Putamen (tissue), 1 donor: ENCODE data around the gene CORIN.
"Not testable (repeated sequence)": the region's sequence is repeated elsewhere in the genome, so short reads cannot be mapped to it uniquely, and the experiment has no call there.

Experiments
- DNase-seq: peaks from one replicate; pipeline ENCODE4 v3.0.0-alpha.2; 2016; ENCODE audit warnings: low spot score

CORIN gene

DNA sequence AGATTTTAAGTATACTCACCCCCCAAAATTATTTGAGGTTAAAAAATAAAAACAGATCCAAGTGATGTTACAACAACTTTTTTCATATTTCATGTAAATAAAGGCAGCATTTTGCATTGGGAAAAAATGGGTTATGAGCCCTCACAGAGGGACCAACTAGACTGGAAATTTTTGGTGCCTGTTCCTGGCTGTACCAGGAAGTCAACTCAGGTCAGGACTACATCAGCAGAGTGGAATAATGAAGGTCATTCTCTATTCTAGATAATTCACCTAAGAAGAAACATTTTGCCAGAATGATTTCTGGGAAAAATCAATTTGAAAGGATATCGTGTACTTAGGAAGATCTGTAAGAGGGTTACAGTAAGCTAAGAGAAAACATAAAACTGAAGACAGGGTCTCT, 66.8 kb downstream of the CORIN start:
- no peak for DNase-seq

DNA sequence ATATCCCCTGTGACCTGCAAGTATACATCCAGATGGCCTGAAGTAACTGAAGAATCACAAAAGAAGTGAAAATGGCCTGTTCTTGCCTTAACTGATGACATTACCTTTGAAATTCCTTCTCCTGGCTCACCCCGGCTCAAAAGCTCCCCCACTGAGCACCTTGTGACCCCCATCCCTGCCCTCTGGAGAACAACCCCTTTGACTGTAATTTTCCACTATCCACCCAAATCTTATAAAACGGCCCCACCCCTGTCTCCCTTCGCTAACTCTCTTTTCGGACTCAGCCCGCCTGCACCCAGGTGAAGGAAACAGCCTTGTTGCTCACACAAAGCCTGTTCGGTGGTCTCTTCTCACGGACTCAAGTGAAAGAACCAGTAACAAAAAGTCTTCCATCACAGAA, 69.9 kb downstream of the CORIN start:
- DNase-seq, result not testable (repeated sequence)

DNA sequence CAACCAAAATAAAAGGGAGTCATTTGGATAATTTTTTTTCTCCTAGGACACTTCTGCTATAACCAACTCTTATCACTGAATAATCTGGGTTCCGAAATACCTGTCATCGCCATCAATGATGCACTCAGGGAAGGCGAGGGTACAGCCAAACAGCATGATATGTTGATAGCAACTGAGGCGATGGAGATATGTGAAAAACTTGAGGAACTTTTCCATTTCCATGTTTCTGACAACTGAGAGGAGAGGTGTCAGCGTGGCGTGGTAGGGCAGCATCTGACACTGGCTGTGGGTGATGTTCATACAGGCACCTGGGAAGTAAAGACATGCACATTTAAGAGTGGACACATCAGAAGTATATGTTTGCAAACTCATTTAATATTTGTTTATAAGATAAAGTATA, 74.6 kb downstream of the CORIN start:
- DNase-seq, result no peak

DNA sequence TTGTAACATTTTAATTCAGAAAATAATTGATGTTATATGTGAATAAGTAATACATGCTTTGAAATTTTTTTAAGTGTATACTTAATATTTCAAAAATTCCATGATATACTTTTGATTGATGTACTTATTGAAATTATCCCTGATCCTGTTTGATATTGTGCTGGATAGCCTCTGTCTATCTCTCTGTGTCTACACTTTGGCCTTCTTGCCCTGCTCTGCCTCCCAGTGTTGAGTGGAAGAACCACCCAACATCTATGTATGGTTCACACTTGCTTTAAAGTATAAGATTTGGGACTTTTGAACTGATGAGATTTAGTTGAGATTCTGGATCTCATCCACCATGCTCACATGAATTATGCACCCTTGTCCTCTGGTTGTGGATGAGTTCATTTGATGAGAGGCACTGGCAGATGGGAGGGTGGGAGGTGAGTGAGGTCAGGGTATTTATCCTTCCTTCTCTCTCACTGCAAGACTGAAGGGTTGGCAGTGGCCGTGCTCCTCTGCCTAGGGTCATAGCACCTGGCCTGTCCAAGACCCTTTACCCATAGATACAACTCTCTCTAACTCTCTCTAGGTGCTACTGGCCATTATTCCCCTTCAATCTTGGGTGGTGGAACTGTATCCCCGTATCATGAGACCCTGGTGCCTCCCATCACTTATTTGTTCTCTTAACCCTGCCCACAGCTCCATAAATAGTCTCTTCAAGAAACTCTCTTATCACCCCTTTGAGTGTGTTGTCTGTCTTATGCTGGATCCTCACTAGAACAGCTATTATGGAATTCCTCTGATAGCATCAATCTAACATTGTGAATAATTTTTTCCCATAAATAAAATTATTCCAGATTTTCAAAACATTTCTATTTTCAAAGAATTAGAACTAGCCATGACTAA, 75.2 kb downstream of the CORIN start:
- DNase-seq, result no peak

GRCh38 chr4:47753316-47753715, 84.6 kb downstream of the CORIN start:
- not testable (repeated sequence) for DNase-seq

- DNase-seq, result no peak
Measured at GRCh38 chr4:47752214-47752613, 85.7 kb downstream of the CORIN start.

DNA sequence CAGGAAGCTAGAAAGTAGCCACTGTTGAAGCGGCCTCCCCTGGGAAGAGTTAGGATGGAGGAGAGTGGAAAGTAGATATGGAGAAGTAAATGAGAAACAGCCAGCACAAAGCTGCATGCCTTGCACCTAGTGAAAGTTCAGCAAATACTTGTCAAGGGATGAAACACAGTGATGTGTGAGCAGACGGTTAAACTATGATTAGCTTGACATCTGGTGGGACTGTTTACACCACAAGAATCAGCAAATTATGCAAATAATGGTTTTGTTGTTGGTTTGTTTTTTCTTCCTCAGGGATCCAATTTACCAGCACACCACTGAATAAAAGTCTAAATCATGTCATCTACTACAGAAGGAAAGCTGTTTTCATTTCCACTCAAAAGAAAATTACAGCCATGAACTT, 87.1 kb downstream of the CORIN start:
- no peak for DNase-seq

- no peak for DNase-seq
Measured at GRCh38 chr4:47749858-47750257, 88.0 kb downstream of the CORIN start.

GRCh38 chr4:47749060-47749459, 88.8 kb downstream of the CORIN start:
- no peak for DNase-seq

- DNase-seq, result no peak
Measured at GRCh38 chr4:47747846-47748494, 89.9 kb downstream of the CORIN start.

DNA sequence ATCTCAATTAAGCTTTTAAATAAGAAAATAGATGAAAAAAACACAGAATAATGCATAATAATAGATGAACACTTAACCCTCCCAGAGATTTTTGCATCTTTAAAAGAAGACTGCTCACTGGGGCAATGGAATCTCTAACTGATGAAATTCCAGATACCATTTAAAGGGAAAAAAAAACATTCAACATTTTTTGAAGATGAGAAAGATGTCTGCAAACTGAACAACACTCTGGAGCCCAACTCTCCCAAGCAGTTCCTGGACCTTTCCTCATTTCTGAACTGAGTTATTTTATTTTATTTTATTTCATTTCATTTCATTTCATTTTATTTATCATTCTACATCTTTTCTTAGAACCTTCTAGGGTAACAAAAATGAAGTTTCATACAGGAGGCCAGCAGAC, 90.7 kb downstream of the CORIN start:
- DNase-seq, result no peak

- DNase-seq, result no peak
Measured at GRCh38 chr4:47746122-47746521, 91.7 kb downstream of the CORIN start.

GRCh38 chr4:47744843-47745382, 93.0 kb downstream of the CORIN start:
- peak; percentile 59 for DNase-seq

DNA sequence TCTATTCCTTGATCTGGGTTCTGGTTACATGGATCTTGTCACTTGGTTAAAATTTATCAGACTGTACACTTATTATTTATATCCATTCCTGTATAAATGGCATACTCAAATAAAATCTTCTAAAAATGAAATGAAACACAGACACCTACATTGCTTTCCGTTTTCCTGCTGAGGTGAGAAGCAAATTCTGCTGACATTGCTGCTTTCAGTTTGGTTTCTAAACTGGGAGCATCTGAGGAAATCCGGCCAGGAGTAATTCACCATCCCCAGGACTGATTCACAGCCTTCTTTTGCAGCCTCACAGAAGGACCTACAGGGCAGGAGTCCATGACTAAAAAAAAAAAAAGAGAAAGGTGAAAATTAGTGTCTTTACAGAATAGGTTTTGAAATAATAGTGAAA, 93.6 kb downstream of the CORIN start:
- no peak for DNase-seq

GRCh38 chr4:47741200-47741599, 96.7 kb downstream of the CORIN start:
- DNase-seq, result no peak

DNA sequence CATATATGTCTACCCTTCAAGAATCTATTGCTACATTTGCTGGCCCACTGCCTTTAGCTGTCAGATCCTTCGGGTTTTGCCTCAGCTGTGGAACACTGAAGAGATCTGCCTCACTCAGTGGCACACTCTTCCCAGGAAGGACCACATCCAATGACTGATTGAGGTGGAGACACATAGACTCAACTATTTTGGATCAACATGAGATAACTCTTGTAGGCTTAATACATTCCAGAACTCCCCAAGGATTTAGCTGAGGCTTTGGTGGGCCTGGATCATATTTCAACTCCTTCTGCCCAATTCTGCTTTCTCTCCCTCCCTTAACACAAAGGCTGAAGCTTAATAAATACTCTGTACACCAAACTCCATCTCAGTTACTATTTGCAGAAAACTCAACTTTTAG, 100.5 kb downstream of the CORIN start:
- no peak for DNase-seq

GRCh38 chr4:47736555-47736954, 101.3 kb downstream of the CORIN start:
- no peak for DNase-seq

DNA sequence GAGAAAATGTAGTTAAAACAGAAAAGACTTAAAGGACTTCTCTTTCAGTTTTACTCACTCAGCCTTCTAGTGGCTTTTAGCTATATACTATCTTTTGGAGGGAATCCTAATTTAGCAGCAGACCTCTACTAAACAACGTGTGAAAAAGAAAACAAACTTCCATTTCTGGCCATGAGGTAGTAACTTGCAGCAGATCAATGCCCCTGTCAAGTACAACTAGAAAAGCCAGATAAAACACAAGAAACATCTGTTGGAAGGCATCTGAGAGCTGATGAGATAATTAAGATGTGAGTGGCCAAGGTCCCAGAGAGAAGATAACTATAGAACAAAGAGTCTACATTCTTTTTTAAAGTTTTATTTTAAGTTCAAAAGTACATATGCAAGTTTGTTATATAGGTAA, 101.7 kb downstream of the CORIN start:
- DNase-seq, result no peak

DNA sequence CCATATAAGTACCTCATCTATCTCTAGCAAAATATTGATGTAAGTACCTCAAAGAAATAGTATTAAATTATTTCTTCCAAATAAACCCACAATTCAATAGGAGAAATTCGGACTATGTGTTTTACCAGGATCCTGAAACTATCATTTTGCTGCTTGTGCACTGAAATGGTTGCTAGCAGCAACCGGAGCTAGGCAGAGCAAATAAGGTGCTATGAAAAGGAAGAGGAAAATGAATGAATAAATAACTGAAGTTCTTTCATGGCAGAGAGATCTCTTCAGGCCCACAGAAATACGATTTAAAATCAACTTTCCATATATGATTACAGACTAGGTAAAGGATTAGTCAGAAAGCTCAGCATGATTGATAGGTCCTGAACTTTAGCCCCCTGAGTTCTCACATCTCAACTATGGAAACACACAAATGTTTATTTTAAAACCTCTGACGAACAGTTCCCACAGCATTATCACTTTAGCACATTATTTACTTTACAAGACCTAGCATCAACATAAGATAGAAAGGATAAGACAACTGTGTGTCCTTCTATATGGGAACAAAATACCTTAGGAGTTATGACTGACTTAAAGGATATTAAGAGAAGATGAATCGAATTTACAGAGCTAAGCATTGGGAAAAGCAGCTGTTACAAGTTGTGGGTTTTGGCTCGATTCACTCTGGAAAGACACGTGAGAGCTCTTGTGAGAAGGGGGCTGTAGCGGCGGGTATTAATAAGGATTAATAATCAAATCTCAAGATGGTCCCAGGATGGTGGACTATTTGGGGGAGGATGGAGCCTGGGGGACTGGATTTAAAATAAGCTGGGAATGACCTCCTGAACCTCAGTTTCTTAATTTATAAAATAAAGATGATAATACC, 104.3 kb downstream of the CORIN start:
- DNase-seq, result no peak

GRCh38 chr4:47731182-47731581, 106.7 kb downstream of the CORIN start:
- DNase-seq, result no peak

DNA sequence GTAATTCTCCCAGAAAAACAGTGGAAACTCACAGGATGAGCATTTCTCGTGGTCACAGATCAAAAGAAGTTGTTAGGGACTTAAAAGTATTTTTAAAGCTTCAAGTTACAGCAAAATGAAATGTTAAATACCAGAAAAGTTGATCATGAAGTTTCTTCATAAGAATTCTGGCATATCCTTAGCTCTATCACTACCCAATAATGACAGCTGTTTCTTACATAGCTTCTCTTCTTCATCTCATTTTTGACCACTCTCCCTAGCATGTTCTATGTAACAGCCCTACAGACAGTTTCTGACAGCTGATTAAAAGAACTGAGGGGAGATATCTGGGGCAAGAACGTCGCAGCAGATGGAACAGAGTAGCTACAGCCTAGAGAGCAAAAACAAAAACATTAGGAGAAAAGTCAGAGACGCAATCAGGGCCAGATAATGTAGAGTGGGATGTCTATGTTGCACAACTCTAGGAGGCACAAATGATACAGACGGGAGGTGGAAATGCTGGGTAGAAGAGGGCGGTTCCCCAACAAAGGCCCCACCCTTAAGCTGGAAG, 108.7 kb downstream of the CORIN start:
- DNase-seq, result no peak
